A549 (cell line): ENCODE data around the gene TGFBI. TPM values are rescaled to one million over a fixed set of nuclear protein-coding genes. Genes with fewer than 3 reads are reported as not detected.
"Not testable (repeated sequence)": the region's sequence is repeated elsewhere in the genome, so short reads cannot be mapped to it uniquely, and the experiment has no call there.

Experiments used
- ATAC-seq, 2 experiments: fragments of 200-7000 bp in 1 of 2; fragments of >200 bp in 1 of 2; cut with Nextera tagmentation in 1 of 2; cut with Tn5 transposase in 1 of 2; 3 replicates each; pipeline versions ENCODE4 v1.8.0 to v1.9.1; 2018 to 2020; ENCODE audit warnings: mild to moderate bottlenecking in 1 of 2, moderate library complexity in 1 of 2
- CTCF ChIA-PET: fragments of 300-600 bp; sonication (Branson Sonifier 250); formaldehyde crosslinking; extraction: SDS; loops from one replicate; lab custom pipeline; 2021; ENCODE audit warnings: antibody characterized with exemption, inconsistent platforms; lab: Yijun Ruan, JAX
- POLR2A ChIA-PET: fragments of 350-600 bp; formaldehyde crosslinking; extraction: SDS; loops from one replicate; lab custom pipeline; 2021; ENCODE audit warnings: antibody characterized with exemption, inconsistent platforms; lab: Yijun Ruan, JAX
- DNase-seq, 2 experiments: peaks; one replicate each; pipeline versions ENCODE4 v3.0.0 to v3.0.0-alpha.2; 2011 to 2016; ENCODE audit warnings: low read depth in 1 of 2, low spot score in 1 of 2
- FAIRE-seq: peaks from 2 replicates; lab custom pipeline; 2011; peaks lifted over from hg19 to GRCh38; lab: Jason Lieb, UNC
- H3K27ac ChIP-seq, 2 experiments: fragments of >200 bp; sonication (Bioruptor Twin); formaldehyde crosslinking; 3 replicates each; pipeline ENCODE4 v1.5.1; 2016 to 2017
- H3K4me1 ChIP-seq: fragments of >200 bp; sonication (Bioruptor Twin); formaldehyde crosslinking; 3 replicates; pipeline ENCODE4 v1.6.1; 2016
- H3K4me2 ChIP-seq: fragments of >200 bp; sonication (Bioruptor Twin); formaldehyde crosslinking; 3 replicates; pipeline ENCODE4 v1.6.1; 2016
- H3K4me3 ChIP-seq: fragments of >200 bp; sonication (Bioruptor Twin); formaldehyde crosslinking; 3 replicates; pipeline ENCODE4 v1.5.1; 2016
- H3K9me3 ChIP-seq: fragments of >200 bp; sonication (Bioruptor Twin); formaldehyde crosslinking; 3 replicates; pipeline ENCODE4 v1.6.1; 2016
- CBX8 ChIP-seq: fragments of 200-600 bp; sonication (generic); IDR thresholded peaks from 2 replicates; pipeline ENCODE4 v1.6.1; 2016
- EHMT2 ChIP-seq: fragments of 200-600 bp; sonication (generic); IDR thresholded peaks from 2 replicates; pipeline ENCODE4 v1.6.1; 2016; ENCODE audit warnings: antibody characterized with exemption, low read depth, mild to moderate bottlenecking, moderate library complexity
- HEYL ChIP-seq: fragments of 250-450 bp; sonication (Bioruptor Pico); IDR thresholded peaks from 2 replicates; pipeline ENCODE4 v1.8.0; 2021; ENCODE audit warnings: mild to moderate bottlenecking, moderate library complexity
- HOXB5 ChIP-seq: fragments of 250-450 bp; sonication (Bioruptor Pico); IDR thresholded peaks from 2 replicates; pipeline ENCODE4 v1.5.0; 2020; ENCODE audit warnings: mild to moderate bottlenecking, moderate library complexity
- JUN ChIP-seq, 2 experiments: fragments of >200 bp; sonication (Bioruptor Twin); formaldehyde crosslinking; IDR thresholded peaks; 2 replicates in 1 of 2; 3 replicates in 1 of 2; pipeline ENCODE4 v1.6.1; 2016 to 2017
- MAX ChIP-seq: IDR thresholded peaks from 2 replicates; pipeline ENCODE4 v1.6.1; 2012
- NFE2L2 ChIP-seq: fragments of 150-350 bp; conservative IDR thresholded peaks from 2 replicates; pipeline ENCODE4 v1.6.1; 2014; ENCODE audit warnings: low read length
- POLR2A ChIP-seq: IDR thresholded peaks from 2 replicates; pipeline ENCODE4 v1.6.1; 2012; ENCODE audit warnings: mild to moderate bottlenecking, low read length
- POLR2AphosphoS2 ChIP-seq: conservative IDR thresholded peaks from 2 replicates; pipeline ENCODE4 v1.6.1; 2012; ENCODE audit warnings: low read length, improper control_type of control experiment, inconsistent platforms
- RFX5 ChIP-seq: fragments of 450-650 bp; IDR thresholded peaks from 2 replicates; pipeline ENCODE4 v1.7.1; 2014; ENCODE audit warnings: antibody characterized with exemption, mild to moderate bottlenecking, moderate library complexity
- SMC3 ChIP-seq: fragments of >200 bp; sonication (Bioruptor Twin); formaldehyde crosslinking; IDR thresholded peaks from 3 replicates; pipeline ENCODE4 v1.6.1; 2018; ENCODE audit warnings: inconsistent platforms
- ZC3H11A ChIP-seq: fragments of 450-650 bp; IDR thresholded peaks from 2 replicates; pipeline ENCODE4 v1.6.1; 2014; ENCODE audit warnings: antibody characterized with exemption, mild to moderate bottlenecking
- ZSCAN20 ChIP-seq: fragments of 250-450 bp; sonication (Bioruptor Pico); IDR thresholded peaks from 2 replicates; pipeline ENCODE4 v1.8.0; 2022; ENCODE audit warnings: mild to moderate bottlenecking, moderate library complexity
- WGBS: methylation state at CpG from one replicate; pipeline ENCODE4 v1.1.6; 2017; ENCODE audit errors: missing lambda C conversion rate; 5-methylcytosine and 5-hydroxymethylcytosine counted together
- polyA plus RNA-seq, 4 experiments: library from polyadenylated mRNA; depleted of rRNA in 3 of 4; stranded (reverse); fragments of >200 nt; fragmentation: RNase III in 1 of 4; extraction: RNeasy Plus Mini Kit Qiagen cat#74134 plus additional on column Dnase treatment in 1 of 4; gene quantifications; 2 replicates in 3 of 4; 3 replicates in 1 of 4; pipeline ENCODE4 v1.2.3, GENCODE V29; 2011 to 2017
- TF ChIP-seq, protein P1 (sequence below): fragments of >200 bp; sonication (Bioruptor Twin); formaldehyde crosslinking; IDR thresholded peaks from 2 replicates; pipeline ENCODE4 v1.6.1; 2016

The TGFBI gene
- polyA plus RNA-seq, 2 of the 4 experiments (the other 2 are of a cell fraction) = 1,135 to 1,859 TPM

DNA sequence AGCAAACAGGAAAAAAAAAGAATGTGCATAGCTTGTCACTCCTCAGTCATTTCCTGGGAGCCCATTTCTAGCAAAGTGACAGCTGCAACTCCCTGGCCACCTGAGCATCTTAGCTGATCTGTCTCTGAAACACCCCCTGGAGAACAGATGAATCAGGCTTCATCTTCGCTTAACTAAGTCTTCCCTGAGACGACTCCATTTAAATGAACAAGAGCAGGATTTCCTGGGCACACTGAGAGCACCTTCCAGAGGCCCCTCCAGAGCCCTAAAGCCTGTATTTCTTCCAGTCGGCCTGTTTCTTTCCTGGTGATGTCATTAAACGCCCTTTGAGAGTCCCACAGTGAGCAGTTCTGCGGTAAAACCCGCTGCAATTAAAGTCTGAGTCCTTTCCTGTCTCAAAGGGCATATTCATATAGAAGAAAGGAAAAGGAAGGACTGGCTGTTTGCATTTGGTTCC, 13.9 kb downstream of the TGFBI start:
- Histone ChIP-seq H3K9me3 (no peaks in the 10 kb centered on the region), H3K27ac (peak overlapping the region; percentile 23 to 77; a peak in 4 of 6 replicates), H3K4me1 (peaks cover 89% of the 10 kb centered on the region), H3K4me3 (no peak overlapping the region), H3K4me2 (peak overlapping the region; percentile 19; the same call in 1 of the 3 replicates)
- POLR2A ChIA-PET = interaction anchor here (1.2 to 1.3 kb wide), 2 partner anchors 9 to 13 kb away, joined by 3 read pairs; no protein-coding TSS in a partner anchor
- TF ChIP-seq, protein P1, sequence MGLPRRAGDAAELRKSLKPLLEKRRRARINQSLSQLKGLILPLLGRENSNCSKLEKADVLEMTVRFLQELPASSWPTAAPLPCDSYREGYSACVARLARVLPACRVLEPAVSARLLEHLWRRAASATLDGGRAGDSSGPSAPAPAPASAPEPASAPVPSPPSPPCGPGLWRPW = no peak
- no peak for TF ChIP-seq ZC3H11A
- peak; percentile 45; the same call in 1 of the 2 replicates for TF ChIP-seq HOXB5 (CRISPR knock-in tag)
- 0 out of 2 replicates have a peak, but pooled peaks have one; percentile 12 for TF ChIP-seq MAX
- no peak for DNase-seq
- no peak for ATAC-seq
- FAIRE-seq = no peak
- CTCF ChIA-PET = interaction anchor here (1.0 to 4.4 kb wide), 5 partner anchors 15 to 68 kb away, joined by 3 to 21 read pairs (median 3); no protein-coding TSS in a partner anchor
- 81% methylated on average over 6 of the region's 6 CpGs for WGBS

GRCh38 chr5:136043551-136043950, 14.8 kb downstream of the TGFBI start:
- H3K9me3 ChIP-seq = no peaks in the 10 kb centered on the region
- FAIRE-seq = peak; percentile 46
- WGBS = 88% methylated on average over 2 of the region's 2 CpGs
- DNase-seq = no peak
- H3K27ac ChIP-seq = peak overlapping the region; percentile 5 to 71; a peak in 4 of 6 replicates
- POLR2A ChIA-PET = interaction anchor here (1.1 kb wide), 1 partner anchor 14 kb away, joined by 3 read pairs; no protein-coding TSS in a partner anchor
- H3K4me2 ChIP-seq = no peak overlapping the region
- TF ChIP-seq ZSCAN20 (CRISPR knock-in tag) (no peak), POLR2A (no peak), SMC3 (no peak), EHMT2 (no peak), RFX5 (no peak)
- no peak for ATAC-seq
- CTCF ChIA-PET = interaction anchor here (0.7 to 4.4 kb wide), 5 partner anchors 14 to 583 kb away, joined by 3 to 21 read pairs (median 3); no protein-coding TSS in a partner anchor
- peaks cover 89% of the 10 kb centered on the region for H3K4me1 ChIP-seq
- H3K4me3 ChIP-seq = no peak overlapping the region

DNA sequence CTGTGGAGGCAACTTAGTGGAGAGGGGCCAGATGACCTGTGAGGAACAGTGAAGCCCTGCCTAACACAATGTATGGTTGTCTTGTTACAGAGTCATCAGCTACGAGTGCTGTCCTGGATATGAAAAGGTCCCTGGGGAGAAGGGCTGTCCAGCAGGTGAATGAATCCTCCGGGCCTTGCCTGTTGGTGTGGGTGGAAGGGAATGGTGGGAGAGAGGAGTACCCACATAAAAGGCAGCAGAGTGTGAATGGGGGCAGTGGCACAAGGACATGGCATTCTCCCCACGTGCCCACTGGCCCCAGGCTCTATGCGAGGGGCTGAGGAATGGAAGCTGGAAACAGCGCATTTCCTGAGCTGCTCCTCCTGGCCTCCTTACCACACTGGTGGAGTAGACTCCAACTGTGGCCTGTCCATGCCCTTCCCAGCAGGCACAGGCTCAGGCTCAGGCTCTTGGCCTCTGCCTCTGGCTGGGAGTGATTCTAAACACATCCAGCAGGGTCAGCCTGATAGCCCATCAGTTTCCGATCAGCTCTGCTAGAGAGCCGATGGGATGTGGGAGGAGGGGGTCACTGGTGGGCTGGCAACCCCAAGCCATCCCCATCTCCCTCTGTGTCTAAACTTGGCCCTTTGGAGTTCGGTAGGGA, 15.3 kb downstream of the TGFBI start:
- CTCF ChIA-PET = interaction anchor here (0.6 to 4.4 kb wide), 8 partner anchors 9 to 583 kb away, joined by 3 to 21 read pairs (median 3); no protein-coding TSS in a partner anchor
- Histone ChIP-seq H3K4me1 (peaks cover 89% of the 10 kb centered on the region), H3K4me3 (no peak overlapping the region), H3K4me2 (no peak overlapping the region), H3K27ac (peak overlapping the region; percentile 5 to 71; a peak in 4 of 6 replicates), H3K9me3 (no peaks in the 10 kb centered on the region)
- 95% methylated on average over 8 of the region's 8 CpGs for WGBS
- TF ChIP-seq CBX8 (no peak), JUN (IDR thresholded peaks at IDR 0.05) (0 out of 5 replicates have a peak, but pooled peaks of 1 of the 2 experiments have one; percentile 15), POLR2AphosphoS2 (no peak; the same call in 1 of the 2 replicates), NFE2L2 (no peak)
- FAIRE-seq = no peak
- POLR2A ChIA-PET = interaction anchor here (1.1 kb wide), 1 partner anchor 14 kb away, joined by 3 read pairs; no protein-coding TSS in a partner anchor
- peak; percentile 1 to 3; a peak in 3 of 6 replicates for ATAC-seq
- DNase-seq = no peak

DNA sequence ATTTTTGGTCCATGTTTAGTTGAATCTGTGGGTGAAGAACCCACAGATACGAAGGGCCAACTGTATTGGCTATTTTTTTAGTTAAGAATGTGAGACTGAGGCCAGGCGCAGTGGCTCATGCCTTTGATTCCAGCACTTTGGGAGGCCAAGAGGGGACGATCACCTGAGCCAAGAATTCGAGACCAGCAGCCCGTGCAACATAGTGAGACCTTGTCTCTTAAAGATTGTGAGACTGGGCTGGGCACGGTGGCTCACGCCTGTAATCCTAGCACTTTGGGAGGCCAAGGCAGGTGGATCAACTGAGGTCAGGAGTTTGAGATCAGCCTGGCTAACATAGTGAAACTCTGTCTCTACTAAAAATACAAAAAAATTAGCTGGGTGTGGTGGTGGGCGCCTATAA, 16.2 kb downstream of the TGFBI start:
- FAIRE-seq, DNase-seq: not testable (repeated sequence)
- peaks cover 87% of the 10 kb centered on the region for H3K4me1 ChIP-seq
- TF ChIP-seq JUN (IDR thresholded peaks at IDR 0.05) = peak in 1 of 2 experiments; percentile 11; a peak in 1 of 5 replicates
- TF ChIP-seq, all 56 proteins: peak for 1; not testable (repeated sequence) for 55
- POLR2A ChIA-PET, ATAC-seq, H3K4me3 ChIP-seq, H3K9me3 ChIP-seq, H3K4me2 ChIP-seq: not testable (repeated sequence)
- H3K27ac ChIP-seq = peak overlapping the region in 1 of 2 experiments; percentile 29; a peak in 1 of 6 replicates
- CTCF ChIA-PET = interaction anchor here (1.0 to 2.7 kb wide), 8 partner anchors 8 to 129 kb away, joined by 3 to 16 read pairs (median 3); no protein-coding TSS in a partner anchor
- WGBS = 88% methylated on average over 8 of the region's 8 CpGs

DNA sequence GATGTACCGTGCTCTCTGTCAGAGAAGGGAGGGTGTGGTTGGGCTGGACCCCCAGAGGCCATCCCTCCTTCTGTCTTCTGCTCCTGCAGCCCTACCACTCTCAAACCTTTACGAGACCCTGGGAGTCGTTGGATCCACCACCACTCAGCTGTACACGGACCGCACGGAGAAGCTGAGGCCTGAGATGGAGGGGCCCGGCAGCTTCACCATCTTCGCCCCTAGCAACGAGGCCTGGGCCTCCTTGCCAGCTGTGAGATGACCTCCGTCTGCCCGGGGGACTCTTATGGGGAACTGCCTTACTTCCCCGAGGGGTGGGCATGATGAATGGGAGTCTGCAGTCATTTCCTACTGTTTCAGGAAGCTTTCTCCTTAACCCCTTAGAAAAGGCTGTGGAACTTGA, 17.5 kb downstream of the TGFBI start:
- FAIRE-seq (no peak), DNase-seq (no peak), ATAC-seq (no peak)
- TF ChIP-seq HEYL (CRISPR knock-in tag) = no peak
- WGBS = 89% methylated on average over 12 of the region's 12 CpGs
- Histone ChIP-seq H3K4me2 (no peak overlapping the region), H3K4me3 (no peak overlapping the region), H3K4me1 (peaks cover 86% of the 10 kb centered on the region), H3K27ac (peak overlapping the region in 1 of 2 experiments; percentile 86; a peak in 3 of 6 replicates), H3K9me3 (no peaks in the 10 kb centered on the region)
- CTCF ChIA-PET = interaction anchor here (1.0 to 2.7 kb wide), 6 partner anchors 10 to 85 kb away, joined by 3 to 16 read pairs (median 3); no protein-coding TSS in a partner anchor
- POLR2A ChIA-PET = no interaction called here
